H1 (cell line): ENCODE results near the gene KLK6. TPM values are rescaled to one million over a fixed set of nuclear protein-coding genes. Genes with fewer than 3 reads are reported as not detected.

Experiments used
- FOSL1 ChIP-seq: IDR thresholded peaks from 2 replicates; pipeline ENCODE4 v1.6.1; 2011; ENCODE audit warnings: mild to moderate bottlenecking, low read depth, low read length, moderate library complexity; ENCODE audit not compliant: insufficient read depth
- SP1 ChIP-seq: IDR thresholded peaks from 2 replicates; pipeline ENCODE4 v1.6.1; 2011; ENCODE audit warnings: low read depth, low read length
- SP2 ChIP-seq: IDR thresholded peaks from 2 replicates; pipeline ENCODE4 v1.6.1; 2012; ENCODE audit warnings: mild to moderate bottlenecking, low read length, inconsistent platforms
- polyA plus RNA-seq, 7 experiments: library from polyadenylated mRNA; depleted of rRNA in 3 of 7; stranded (reverse) in 5 of 7; unstranded in 2 of 7; fragments of >200 nt in 5 of 7; fragments of 200-250 nt in 2 of 7; gene quantifications; 1 replicate in 5 of 7; 2 replicates in 1 of 7; 4 replicates in 1 of 7; pipeline versions ENCODE4 v1.2.1 to v1.2.3, GENCODE V29; 2011 to 2013; ENCODE audit warnings: missing spikeins in 2 of 7, mixed read lengths in 2 of 7
- total RNA-seq: library from RNA; stranded (reverse); fragmentation: NEBNext Ultra II Directional; extraction: Animal tissue kit (Norgen Biotek cat#: 25700); gene quantifications from 2 replicates; pipeline ENCODE4 v1.2.1, GENCODE V29; 2021

The KLK6 gene
- total and polyA plus RNA-seq, 2 of the 8 experiments (the other 6 are each of a cell fraction or from before 2014, with no cell fraction given): 0.69 to 3.2 TPM

DNA sequence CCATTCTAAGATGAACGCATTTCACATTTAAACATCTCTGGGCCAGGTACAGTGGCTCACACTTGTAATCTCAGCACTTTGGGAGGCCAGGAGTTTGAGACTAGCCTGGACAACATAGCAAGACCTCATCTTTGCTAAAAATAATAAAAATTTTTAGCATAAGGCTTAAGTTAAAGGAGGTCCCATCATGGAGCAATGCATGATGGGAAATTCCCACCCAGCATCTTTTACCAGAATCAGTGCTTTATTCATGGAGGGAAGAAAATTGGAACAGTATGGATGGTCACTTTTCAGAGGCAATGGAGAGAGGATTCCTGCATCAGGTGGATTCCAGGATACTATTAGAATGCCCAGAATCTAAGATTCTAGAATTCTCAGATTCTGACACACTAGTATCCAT lies 35.9 kb upstream of the KLK6 start (continued):
- TF ChIP-seq SP1 (no peak), FOSL1 (no peak), SP2 (no peak)
